ENCODE measurements around the gene ABLIM3. TPM values are rescaled to one million over a fixed set of nuclear protein-coding genes. Genes with fewer than 3 reads are reported as not detected.

Gene ABLIM3
- 1 to 10 TPM in 2 of 3 donors, under 1 TPM in 1; 0.41 to 2.4 (median 1.2) TPM for total RNA-seq
- total RNA-seq (2013): 2.4 TPM

DNA sequence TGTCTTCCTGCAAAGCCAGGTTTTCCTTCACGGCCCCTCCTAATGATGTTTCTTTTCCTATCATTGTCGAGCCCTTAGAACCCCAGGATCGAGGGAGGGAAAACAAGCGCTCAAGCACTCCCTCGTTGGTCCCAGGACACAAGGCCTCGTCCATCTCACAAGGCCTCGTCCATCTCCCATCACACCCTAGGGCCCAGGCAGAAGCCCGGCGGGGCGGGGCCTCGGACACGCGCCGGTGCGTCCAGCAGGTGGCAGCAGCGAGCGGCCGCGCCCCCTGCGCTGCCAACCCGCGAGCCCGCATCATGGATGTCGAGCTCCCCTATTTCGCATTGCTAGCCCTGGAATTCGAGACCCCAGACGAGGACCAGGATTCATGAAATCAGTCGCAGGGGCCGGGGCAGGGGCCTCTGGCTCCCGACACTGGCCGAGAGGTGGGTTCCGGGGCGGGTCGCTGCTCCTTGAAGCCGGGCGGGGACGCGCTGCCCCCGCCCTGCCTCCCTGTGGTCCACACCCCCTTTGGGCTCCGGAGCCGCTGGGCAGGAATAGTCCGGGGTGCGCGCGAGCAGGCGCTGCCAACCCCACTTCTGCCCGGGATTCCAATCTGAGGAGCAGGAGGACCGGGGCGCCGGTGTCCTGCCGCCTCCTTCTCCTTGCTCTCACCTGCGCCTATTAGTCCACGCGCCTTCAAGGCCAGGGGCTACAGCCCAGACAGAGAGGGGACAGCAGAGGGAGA, at the start of gene ABLIM3:
Gene ABLIM3 (plus strand): TSS at position 270 of the 733 bp plus-strand sequence. CDS start 603 bp downstream, outside the sequence.
- no peak within 1 kb of the TSS for H3K27ac Mint-ChIP-seq
- H3K4me3 Mint-ChIP-seq: peak within 1 kb of the TSS; percentile 68
- Histone ChIP-seq H3K4me1 (ENCODE audit: control insufficient read depth, insufficient read depth, low read length) (peaks cover 6% of the 10 kb centered on the region), H3K4me3 (ENCODE audit: low read length) (peak within 1 kb of the TSS; percentile 20), H3K27ac (ENCODE audit: low read length) (no peak within 1 kb of the TSS), H3K36me3 (ENCODE audit: control insufficient read depth, insufficient read depth, low read length) (no peaks in the 10 kb centered on the region), H3K27me3 (ENCODE audit: control insufficient read depth, insufficient read depth, low read length) (peaks cover 10% of the 10 kb centered on the region), H3K9me3 (ENCODE audit: control insufficient read depth, insufficient read depth, low read length) (no peaks in the 10 kb centered on the region)
- TF ChIP-seq, protein P1, sequence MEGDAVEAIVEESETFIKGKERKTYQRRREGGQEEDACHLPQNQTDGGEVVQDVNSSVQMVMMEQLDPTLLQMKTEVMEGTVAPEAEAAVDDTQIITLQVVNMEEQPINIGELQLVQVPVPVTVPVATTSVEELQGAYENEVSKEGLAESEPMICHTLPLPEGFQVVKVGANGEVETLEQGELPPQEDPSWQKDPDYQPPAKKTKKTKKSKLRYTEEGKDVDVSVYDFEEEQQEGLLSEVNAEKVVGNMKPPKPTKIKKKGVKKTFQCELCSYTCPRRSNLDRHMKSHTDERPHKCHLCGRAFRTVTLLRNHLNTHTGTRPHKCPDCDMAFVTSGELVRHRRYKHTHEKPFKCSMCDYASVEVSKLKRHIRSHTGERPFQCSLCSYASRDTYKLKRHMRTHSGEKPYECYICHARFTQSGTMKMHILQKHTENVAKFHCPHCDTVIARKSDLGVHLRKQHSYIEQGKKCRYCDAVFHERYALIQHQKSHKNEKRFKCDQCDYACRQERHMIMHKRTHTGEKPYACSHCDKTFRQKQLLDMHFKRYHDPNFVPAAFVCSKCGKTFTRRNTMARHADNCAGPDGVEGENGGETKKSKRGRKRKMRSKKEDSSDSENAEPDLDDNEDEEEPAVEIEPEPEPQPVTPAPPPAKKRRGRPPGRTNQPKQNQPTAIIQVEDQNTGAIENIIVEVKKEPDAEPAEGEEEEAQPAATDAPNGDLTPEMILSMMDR (IDR thresholded peaks at IDR 0.05): peak; percentile 88
- no peaks in the 10 kb centered on the region for H3K9me3 Mint-ChIP-seq
- intact Hi-C loops (cut with micrococcal nuclease): loop anchor here (1.0 to 5.0 kb wide), 3 partner anchors 128 to 421 kb away; no protein-coding TSS in a partner anchor
- H3K36me3 Mint-ChIP-seq: no peaks in the 10 kb centered on the region
- 6% methylated on average over 54 of the region's 54 CpGs for WGBS (ENCODE audit: insufficient coverage)
- peaks cover 40 to 58% of the 10 kb centered on the region in 2 donors for H3K27me3 Mint-ChIP-seq (ENCODE audit: low read depth in 2 of 2)
- ATAC-seq (peak; percentile 92 to 99 (median 98)), DNase-seq (peak; percentile 74 to 79)
- peaks cover 0 to 4% of the 10 kb centered on the region in 2 donors for H3K4me1 Mint-ChIP-seq

DNA sequence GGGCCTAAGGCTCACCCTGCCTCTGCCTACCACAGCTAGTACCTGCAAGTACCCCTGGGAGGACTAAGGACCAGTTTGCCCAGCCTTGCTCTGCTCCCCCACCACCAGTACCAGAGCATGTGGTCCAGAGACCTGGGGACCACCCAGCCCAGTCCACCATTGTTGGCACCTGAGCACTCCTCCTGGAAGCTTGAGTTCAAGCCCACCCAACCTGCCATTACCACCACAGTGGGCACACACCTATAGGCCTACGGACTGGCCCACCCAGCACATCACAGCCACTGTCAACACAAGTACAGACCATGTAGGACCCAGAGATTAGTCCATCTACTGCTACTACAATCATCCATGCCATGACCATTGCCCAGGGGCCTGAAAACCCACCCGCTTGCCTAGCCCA, 47.7 kb upstream of the ABLIM3 start:
- H3K36me3 Mint-ChIP-seq: peaks cover 16% of the 10 kb centered on the region
- ATAC-seq: no peak

GRCh38 chr5:149094996-149095395, 46.3 kb upstream of the ABLIM3 start:
- DNase-seq: no peak
- peaks cover 30% of the 10 kb centered on the region for H3K36me3 Mint-ChIP-seq
- H3K9me3 Mint-ChIP-seq: peaks cover 9 to 11% of the 10 kb centered on the region in 2 donors
- H3K27me3 Mint-ChIP-seq (ENCODE audit: low read depth in 2 of 2): peaks cover 0 to 4% of the 10 kb centered on the region in 2 donors
- Histone ChIP-seq H3K27me3 (ENCODE audit: control insufficient read depth, insufficient read depth, low read length) (no peaks in the 10 kb centered on the region), H3K27ac (ENCODE audit: low read length) (no peak overlapping the region), H3K36me3 (ENCODE audit: control insufficient read depth, insufficient read depth, low read length) (no peaks in the 10 kb centered on the region), H3K4me3 (ENCODE audit: low read length) (no peak overlapping the region), H3K4me1 (ENCODE audit: control insufficient read depth, insufficient read depth, low read length) (no peaks in the 10 kb centered on the region), H3K9me3 (ENCODE audit: control insufficient read depth, insufficient read depth, low read length) (no peaks in the 10 kb centered on the region)
- ATAC-seq: no peak
- WGBS (ENCODE audit: insufficient coverage): 92% methylated on average over 2 of the region's 2 CpGs
- TF ChIP-seq, protein P1 (IDR thresholded peaks at IDR 0.05): no peak
- intact Hi-C loops (cut with micrococcal nuclease): no loop called here
- H3K4me3 Mint-ChIP-seq: no peak overlapping the region
- no peaks in the 10 kb centered on the region for H3K4me1 Mint-ChIP-seq
- H3K27ac Mint-ChIP-seq: no peak overlapping the region

More for the DNA sequence above, 47.7 kb upstream of the ABLIM3 start:
- H3K27ac Mint-ChIP-seq: no peak overlapping the region
- Histone ChIP-seq H3K36me3 (ENCODE audit: control insufficient read depth, insufficient read depth, low read length) (no peaks in the 10 kb centered on the region), H3K27me3 (ENCODE audit: control insufficient read depth, insufficient read depth, low read length) (no peaks in the 10 kb centered on the region), H3K4me3 (ENCODE audit: low read length) (no peak overlapping the region), H3K9me3 (ENCODE audit: control insufficient read depth, insufficient read depth, low read length) (no peaks in the 10 kb centered on the region), H3K27ac (ENCODE audit: low read length) (no peak overlapping the region), H3K4me1 (ENCODE audit: control insufficient read depth, insufficient read depth, low read length) (no peaks in the 10 kb centered on the region)
- H3K9me3 Mint-ChIP-seq: peaks cover 0 to 4% of the 10 kb centered on the region in 2 donors
- no peak for DNase-seq
- 58% methylated on average over 2 of the region's 2 CpGs for WGBS (ENCODE audit: insufficient coverage)
- TF ChIP-seq, protein P1 (IDR thresholded peaks at IDR 0.05): no peak
- H3K4me1 Mint-ChIP-seq: no peaks in the 10 kb centered on the region
- intact Hi-C loops (cut with micrococcal nuclease): no loop called here
- peaks cover 0 to 6% of the 10 kb centered on the region in 2 donors for H3K27me3 Mint-ChIP-seq (ENCODE audit: low read depth in 2 of 2)
- no peak overlapping the region for H3K4me3 Mint-ChIP-seq

Data from natural killer cell (primary cell).